Trophoblast cell (in vitro differentiated cells and primary cell): ENCODE results near the gene MYO15A.

ENCODE experiments used
- DNase-seq, 2 donors: peaks; one replicate each; pipeline ENCODE4 v3.0.0-alpha.2; 2016
- H2AFZ ChIP-seq: 2 replicates; pipeline ENCODE4 v1.6.1; 2013; ENCODE audit warnings: low read length, moderate library complexity, mild to moderate bottlenecking; ENCODE audit not compliant: insufficient read depth, poor library complexity
- H2AK5ac ChIP-seq: 2 replicates; pipeline ENCODE4 v1.6.1; 2013; ENCODE audit warnings: mild to moderate bottlenecking, low read length
- H2BK120ac ChIP-seq: 2 replicates; pipeline ENCODE4 v1.6.1; 2013; ENCODE audit warnings: low read length, mild to moderate bottlenecking, moderate library complexity; ENCODE audit not compliant: insufficient read depth, poor library complexity
- H2BK12ac ChIP-seq: 2 replicates; pipeline ENCODE4 v1.6.1; 2013; ENCODE audit warnings: mild to moderate bottlenecking, low read length, moderate library complexity
- H2BK5ac ChIP-seq: 2 replicates; pipeline ENCODE4 v1.6.1; 2013; ENCODE audit warnings: low read length, low read depth, moderate library complexity, mild to moderate bottlenecking; ENCODE audit not compliant: poor library complexity
- H3K14ac ChIP-seq: 2 replicates; pipeline ENCODE4 v1.6.1; 2013; ENCODE audit warnings: mild to moderate bottlenecking, low read length
- H3K18ac ChIP-seq: 2 replicates; pipeline ENCODE4 v1.6.1; 2013; ENCODE audit warnings: mild to moderate bottlenecking, low read length
- H3K23ac ChIP-seq: 2 replicates; pipeline ENCODE4 v1.6.1; 2013; ENCODE audit warnings: low read length
- H3K27ac ChIP-seq: 2 replicates; pipeline ENCODE4 v1.5.1; 2013; ENCODE audit warnings: low read depth, mild to moderate bottlenecking, inconsistent platforms, low read length, moderate library complexity
- H3K27me3 ChIP-seq: 2 replicates; pipeline ENCODE4 v1.6.1; 2013; ENCODE audit warnings: inconsistent platforms, mild to moderate bottlenecking, low read length, moderate library complexity; ENCODE audit not compliant: insufficient read depth
- H3K36me3 ChIP-seq, 2 experiments: 1 replicate in 1 of 2; 2 replicates in 1 of 2; pipeline ENCODE4 v1.6.1; 2013; ENCODE audit warnings: low read length in 2 of 2, mild to moderate bottlenecking in 2 of 2, moderate library complexity in 1 of 2; ENCODE audit not compliant: insufficient read depth in 2 of 2, control insufficient read depth in 1 of 2
- H3K4ac ChIP-seq: 2 replicates; pipeline ENCODE4 v1.6.1; 2013; ENCODE audit warnings: low read depth, mild to moderate bottlenecking, low read length, moderate library complexity
- H3K4me1 ChIP-seq, 2 experiments: 1 replicate in 1 of 2; 2 replicates in 1 of 2; pipeline ENCODE4 v1.6.1; 2013; ENCODE audit warnings: low read length in 2 of 2, mild to moderate bottlenecking in 2 of 2, moderate library complexity in 1 of 2; ENCODE audit not compliant: insufficient read depth in 2 of 2, control insufficient read depth in 1 of 2
- H3K4me2 ChIP-seq: 2 replicates; pipeline ENCODE4 v1.6.1; 2013; ENCODE audit warnings: inconsistent platforms, mild to moderate bottlenecking, low read length, moderate library complexity
- H3K4me3 ChIP-seq: 2 replicates; pipeline ENCODE4 v1.5.1; 2013; ENCODE audit warnings: mild to moderate bottlenecking, low read depth, low read length, inconsistent platforms
- H3K79me1 ChIP-seq: one replicate; pipeline ENCODE4 v1.6.1; 2013; ENCODE audit warnings: low read length
- H3K79me2 ChIP-seq: 2 replicates; pipeline ENCODE4 v1.6.1; 2013; ENCODE audit warnings: low read length, mild to moderate bottlenecking; ENCODE audit not compliant: control insufficient read depth, insufficient read depth, poor library complexity
- H3K9ac ChIP-seq: 2 replicates; pipeline ENCODE4 v1.6.1; 2013; ENCODE audit warnings: mild to moderate bottlenecking, low read length
- H3K9me3 ChIP-seq: 2 replicates; pipeline ENCODE4 v1.6.1; 2013; ENCODE audit warnings: low read depth, mild to moderate bottlenecking, control low read depth, inconsistent platforms, low read length; ENCODE audit not compliant: insufficient read depth
- H4K12ac ChIP-seq: 2 replicates; pipeline ENCODE4 v1.6.1; 2013; ENCODE audit warnings: low read depth, mild to moderate bottlenecking, low read length, moderate library complexity
- H4K8ac ChIP-seq: 2 replicates; pipeline ENCODE4 v1.6.1; 2013; ENCODE audit warnings: low read depth, mild to moderate bottlenecking, low read length, moderate library complexity
- H4K91ac ChIP-seq: one replicate; pipeline ENCODE4 v1.6.1; 2013; ENCODE audit warnings: low read depth, mild to moderate bottlenecking, low read length, moderate library complexity
- WGBS: extraction: QIAGEN DNeasy Blood & Tissue Kit; methylation state at CpG from one replicate; pipeline ENCODE4 v1.1.7; 2013; ENCODE audit warnings: missing lambda C conversion rate; ENCODE audit not compliant: insufficient read length, insufficient coverage; ENCODE audit errors: extremely low coverage; 5-methylcytosine and 5-hydroxymethylcytosine counted together

MYO15A gene

DNA sequence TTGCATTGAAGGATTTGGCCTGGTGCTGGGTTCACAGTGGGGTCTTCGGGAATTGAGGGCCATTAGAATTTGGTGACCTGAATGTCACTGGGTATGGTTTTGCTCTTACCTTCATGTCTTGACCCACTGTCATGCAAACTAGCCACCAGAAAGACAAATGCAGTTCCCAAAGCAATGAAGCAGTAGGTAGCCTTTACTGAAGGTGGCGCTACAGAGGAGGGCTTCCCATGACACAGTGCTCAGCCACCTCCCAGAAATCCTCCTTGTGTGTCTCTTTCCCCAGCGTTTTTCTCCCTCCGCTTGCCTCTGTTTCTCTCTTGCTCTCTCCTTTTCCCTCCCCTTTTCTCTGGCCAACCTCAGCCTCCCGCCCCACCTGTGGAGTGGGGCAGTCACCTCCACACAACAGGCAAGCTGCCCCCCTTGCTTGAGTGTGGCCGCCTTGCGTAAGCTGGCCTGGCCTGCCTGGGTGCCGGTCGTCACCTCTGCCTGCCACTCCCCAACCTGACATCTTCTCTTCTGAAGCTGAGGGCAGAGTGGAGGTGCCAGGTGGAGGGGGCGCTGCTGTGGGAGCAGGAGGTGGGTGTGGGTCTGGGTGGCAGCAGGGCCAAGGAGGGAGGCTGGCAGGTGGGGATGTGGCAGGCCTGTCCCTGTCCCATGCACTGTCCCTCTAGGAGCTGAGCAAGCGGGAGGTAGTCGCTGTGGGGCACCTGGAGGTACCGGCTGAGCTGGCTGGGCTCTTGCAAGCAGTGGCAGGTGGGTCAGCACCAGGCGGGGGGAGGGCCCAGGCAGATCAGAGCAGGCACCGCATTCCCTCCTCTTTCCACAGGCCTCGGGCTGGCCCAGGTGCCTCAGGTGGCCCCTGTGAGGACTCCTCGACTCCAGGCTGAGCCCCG, 34.7 kb downstream of the MYO15A start:
- Histone ChIP-seq H3K4me1 (peaks cover 8 to 12% of the 10 kb centered on the region in 2 experiments), H4K12ac (no peak overlapping the region), H3K9me3 (peaks cover 4% of the 10 kb centered on the region), H3K14ac (no peak overlapping the region), H2AK5ac (no peak overlapping the region), H3K23ac (no peak overlapping the region), H3K36me3 (no peaks in the 10 kb centered on the region), H3K27ac (no peak overlapping the region), H4K8ac (no peak overlapping the region), H3K4me2 (no peak overlapping the region), H2BK5ac (no peak overlapping the region), H3K4ac (no peak overlapping the region), H4K91ac (no peak overlapping the region), H2AFZ (no peak overlapping the region), H3K79me2 (no peaks in the 10 kb centered on the region), H2BK120ac (no peak overlapping the region), H3K79me1 (no peaks in the 10 kb centered on the region), H3K4me3 (no peak overlapping the region), H3K18ac (no peak overlapping the region), H3K9ac (no peak overlapping the region), H2BK12ac (no peak overlapping the region), H3K27me3 (no peaks in the 10 kb centered on the region)
- no CpG with 5 or more reads among the region's 18 CpGs for WGBS
- no peak for DNase-seq

GRCh38 chr17:18144261-18144660, 35.7 kb downstream of the MYO15A start:
- Histone ChIP-seq H2AFZ (no peak overlapping the region), H3K18ac (no peak overlapping the region), H3K36me3 (no peaks in the 10 kb centered on the region), H3K79me2 (no peaks in the 10 kb centered on the region), H3K4me2 (no peak overlapping the region), H2BK120ac (no peak overlapping the region), H3K4me1 (peaks cover 8 to 12% of the 10 kb centered on the region in 2 experiments), H2AK5ac (no peak overlapping the region), H4K91ac (no peak overlapping the region), H3K4ac (no peak overlapping the region), H3K79me1 (no peaks in the 10 kb centered on the region), H3K23ac (no peak overlapping the region), H3K9ac (no peak overlapping the region), H3K27me3 (no peaks in the 10 kb centered on the region), H3K4me3 (no peak overlapping the region), H3K14ac (no peak overlapping the region), H3K9me3 (peaks cover 4% of the 10 kb centered on the region), H2BK5ac (no peak overlapping the region), H3K27ac (no peak overlapping the region), H4K8ac (no peak overlapping the region), H2BK12ac (no peak overlapping the region), H4K12ac (no peak overlapping the region)
- no peak for DNase-seq
- WGBS, result no CpG with 5 or more reads among the region's 4 CpGs

DNA sequence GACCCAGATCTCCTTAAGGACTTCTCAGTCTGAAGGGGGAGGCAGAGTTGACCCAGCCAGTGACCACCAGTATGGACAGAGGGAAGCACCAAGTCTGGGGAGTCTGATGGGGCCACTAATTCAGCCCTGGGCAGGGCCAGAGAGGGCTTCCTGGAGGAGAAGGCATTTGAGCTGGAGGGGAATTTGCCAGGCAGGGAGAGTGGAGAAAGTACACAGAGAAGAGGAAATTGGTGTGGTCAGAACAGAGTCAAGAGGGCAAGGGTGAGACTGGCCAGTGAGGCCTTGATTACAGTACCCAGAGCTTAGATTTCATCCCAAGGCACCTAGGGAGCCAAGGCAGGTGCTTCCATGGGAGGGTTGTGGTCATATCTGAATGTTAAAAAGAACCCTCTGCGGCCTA, 36.3 kb downstream of the MYO15A start:
- Histone ChIP-seq H2AFZ (no peak overlapping the region), H3K4me3 (no peak overlapping the region), H3K27ac (no peak overlapping the region), H3K4me1 (peaks cover 3 to 7% of the 10 kb centered on the region in 2 experiments), H3K14ac (no peak overlapping the region), H3K79me1 (no peaks in the 10 kb centered on the region), H2AK5ac (no peak overlapping the region), H3K79me2 (no peaks in the 10 kb centered on the region), H2BK120ac (no peak overlapping the region), H3K4ac (no peak overlapping the region), H4K12ac (no peak overlapping the region), H2BK5ac (no peak overlapping the region), H3K9ac (no peak overlapping the region), H3K18ac (no peak overlapping the region), H3K4me2 (no peak overlapping the region), H3K27me3 (no peaks in the 10 kb centered on the region), H4K8ac (no peak overlapping the region), H3K23ac (no peak overlapping the region), H3K9me3 (peaks cover 4% of the 10 kb centered on the region), H4K91ac (no peak overlapping the region), H3K36me3 (no peaks in the 10 kb centered on the region), H2BK12ac (no peak overlapping the region)
- WGBS, result no CpG with 5 or more reads among the region's 1 CpG
- DNase-seq, result no peak

- no peak overlapping the region for H2BK5ac ChIP-seq
- H2BK120ac ChIP-seq, result no peak overlapping the region
- no CpG with 5 or more reads among the region's 13 CpGs for WGBS
- H3K27ac ChIP-seq, result no peak overlapping the region
- H3K36me3 ChIP-seq, result no peaks in the 10 kb centered on the region
- H3K4me3 ChIP-seq, result no peak overlapping the region
- no peak overlapping the region for H2AFZ ChIP-seq
- H3K14ac ChIP-seq, result no peak overlapping the region
- peaks cover 4% of the 10 kb centered on the region for H3K9me3 ChIP-seq
- DNase-seq, result no peak
- H4K12ac ChIP-seq, result no peak overlapping the region
- H4K91ac ChIP-seq, result no peak overlapping the region
- no peak overlapping the region for H3K23ac ChIP-seq
- H3K79me2 ChIP-seq, result no peaks in the 10 kb centered on the region
- H3K79me1 ChIP-seq, result no peaks in the 10 kb centered on the region
- H3K18ac ChIP-seq, result no peak overlapping the region
- no peak overlapping the region for H3K4ac ChIP-seq
- H2AK5ac ChIP-seq, result no peak overlapping the region
- H3K4me2 ChIP-seq, result no peak overlapping the region
- H3K4me1 ChIP-seq, result peaks cover 0 to 2% of the 10 kb centered on the region in 2 experiments
- no peak overlapping the region for H4K8ac ChIP-seq
- no peaks in the 10 kb centered on the region for H3K27me3 ChIP-seq
- H3K9ac ChIP-seq, result no peak overlapping the region
- no peak overlapping the region for H2BK12ac ChIP-seq
These were observed 37.3 kb downstream of the MYO15A start for GRCh38 chr17:18145811-18146210.
